ENCODE results near the gene PRIM2.
"Not testable (repeated sequence)": the region's sequence is repeated elsewhere in the genome, so short reads cannot be mapped to it uniquely, and the experiment has no call there.

DNA sequence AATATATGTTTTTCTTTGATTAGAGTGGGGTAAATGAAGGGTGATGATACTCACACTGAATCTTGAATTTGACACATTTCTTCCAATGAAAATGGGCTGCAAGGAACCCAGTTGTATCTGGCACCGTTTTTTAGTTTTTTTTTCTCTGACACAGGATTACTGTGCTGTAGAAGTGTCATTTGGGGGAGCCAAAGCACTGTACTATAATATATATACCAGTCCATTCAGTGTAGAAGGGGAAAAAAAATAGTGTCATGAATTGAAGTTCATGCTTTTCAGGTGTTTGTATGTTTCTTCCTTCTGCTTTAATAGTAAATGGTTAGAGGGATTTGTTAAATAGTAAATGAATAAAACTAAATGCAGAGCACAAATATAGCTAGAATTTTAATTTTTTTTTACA is 35.2 kb downstream of the PRIM2 start:
- not testable (repeated sequence) for TF ChIP-seq CTCF (conservative IDR thresholded peaks at IDR 0.05; ENCODE audit: low read depth, low read length); EZH2 (IDR thresholded peaks at IDR 0.05; ENCODE audit: borderline replicate concordance, low read depth, low read length, poor library complexity, severe bottlenecking)
